Breast epithelium (tissue), 4 donors: ENCODE results near the gene PHETA2. TPM values are rescaled to one million over a fixed set of nuclear protein-coding genes. Genes with fewer than 3 reads are reported as not detected.

Experiments
- DNase-seq, 2 donors: peaks; one replicate each; pipeline ENCODE4 v3.0.0-alpha.2; 2019; ENCODE audit warnings: low spot score in 2 of 2
- H3K27ac ChIP-seq, 2 donors: fragments of 200-600 bp; sonication (generic) in 1 of 2; one replicate each; pipeline ENCODE4 v1.5.1; 2016 to 2019; ENCODE audit warnings: mild to moderate bottlenecking in 1 of 2
- H3K27me3 ChIP-seq, 2 donors: fragments of 200-600 bp; sonication (generic) in 1 of 2; one replicate each; pipeline versions ENCODE4 v1.5.1 to v1.6.0; 2017 to 2019; ENCODE audit warnings: control low read depth in 1 of 2, mild to moderate bottlenecking in 1 of 2
- H3K36me3 ChIP-seq: fragments of 200-600 bp; one replicate; pipeline ENCODE4 v1.5.1; 2019
- H3K4me1 ChIP-seq, 2 donors: fragments of 200-600 bp; sonication (generic); one replicate each; pipeline ENCODE4 v1.5.1; 2016 to 2019; ENCODE audit warnings: control low read depth in 1 of 2
- H3K4me3 ChIP-seq, 3 donors: fragments of 200-600 bp; sonication (generic); 1 replicate in 2 of 3; 2 replicates in 1 of 3; pipeline ENCODE4 v1.5.1; 2016 to 2019; ENCODE audit warnings: mild to moderate bottlenecking in 3 of 3, moderate library complexity in 2 of 3
- H3K9me3 ChIP-seq, 2 donors: fragments of 200-600 bp; sonication (generic) in 1 of 2; one replicate each; pipeline ENCODE4 v1.5.1; 2016 to 2019; ENCODE audit warnings: control low read depth in 1 of 2
- POLR2A ChIP-seq: fragments of 450-650 bp; IDR thresholded peaks from one replicate; pipeline ENCODE4 v1.6.1; 2016; ENCODE audit warnings: antibody characterized with exemption, mild to moderate bottlenecking, moderate library complexity
- POLR2AphosphoS5 ChIP-seq, 3 donors: sonication (generic); formaldehyde crosslinking; IDR thresholded peaks; one replicate each; pipeline ENCODE4 v1.6.1; 2017; ENCODE audit warnings: antibody characterized with exemption in 3 of 3
- intact Hi-C: fragments of 100-400 bp; cut with DNase I; formaldehyde crosslinking; loops from one replicate; pipeline ENCODE4 v1.15.1; 2023; ENCODE audit warnings: low total_unique reads
- total RNA-seq, 3 donors: library from RNA; depleted of rRNA; stranded (reverse); fragments of >200 nt; gene quantifications; one replicate each; pipeline ENCODE4 v1.1.0, GENCODE V29; 2016
- TF ChIP-seq, protein P1 (sequence below), 3 donors: fragments of 450-650 bp; IDR thresholded peaks; one replicate each; pipeline ENCODE4 v1.5.1; 2016 to 2017; ENCODE audit warnings: antibody characterized with exemption in 3 of 3, mild to moderate bottlenecking in 3 of 3, moderate library complexity in 3 of 3

The PHETA2 gene
- total RNA-seq, 3 donors from 2014 or later: 11.5 to 18.0 (median 11.6) TPM

DNA sequence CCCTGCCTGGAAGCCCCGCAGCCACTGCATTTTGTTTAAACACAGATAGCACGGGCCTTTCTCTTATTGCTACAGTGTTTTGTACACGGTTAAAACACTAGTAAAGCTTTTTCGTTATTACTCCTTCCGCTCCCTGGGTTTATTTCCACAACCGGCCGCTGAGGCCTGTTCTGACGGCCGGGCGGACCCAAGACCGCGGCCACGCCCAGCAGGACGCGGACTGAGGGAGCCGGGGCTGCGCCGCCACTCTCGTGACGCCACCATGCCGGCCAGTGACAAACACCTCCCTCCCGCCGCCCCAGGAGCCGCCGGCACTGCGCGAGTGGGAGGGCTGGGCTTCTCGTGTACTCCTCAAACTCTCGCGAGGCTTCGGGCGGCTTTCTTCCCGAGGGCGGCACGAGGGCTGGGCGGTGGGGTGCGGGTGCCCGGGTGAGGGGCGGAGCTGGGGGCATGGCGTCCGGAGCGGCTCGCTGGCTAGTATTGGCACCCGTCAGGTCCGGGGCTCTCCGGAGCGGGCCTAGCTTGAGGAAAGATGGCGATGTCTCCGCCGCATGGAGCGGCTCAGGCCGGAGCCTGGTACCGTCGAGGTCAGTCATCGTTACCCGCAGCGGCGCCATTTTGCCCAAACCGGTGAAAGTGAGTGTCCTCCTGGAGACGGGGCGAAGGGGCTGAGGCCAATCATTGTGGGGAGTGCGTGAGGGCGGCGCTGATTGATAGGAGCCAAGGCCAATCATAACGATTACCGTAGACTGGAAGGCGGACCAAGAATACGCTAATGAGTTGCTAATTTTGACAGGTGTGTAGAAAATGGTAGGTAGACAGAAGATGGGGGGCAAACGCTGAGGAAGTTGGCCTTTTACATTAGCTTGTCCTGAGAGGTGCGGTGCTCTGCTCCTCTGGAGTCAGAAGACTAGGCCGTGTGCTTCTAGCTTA, 5.5 kb downstream of the PHETA2 start, which contains the start of gene SMDT1:
TSS of gene SMDT1 (plus strand) at position 382 of the 933 bp plus-strand sequence. CDS start at position 451, 69 bp downstream.
- intact Hi-C loops: no loop called here
- peak within 1 kb of the TSS; percentile 57 to 73 (median 63) for H3K4me3 ChIP-seq
- H3K9me3 ChIP-seq: no peaks in the 10 kb centered on the region
- H3K36me3 ChIP-seq: no peaks in the 10 kb centered on the region
- H3K27me3 ChIP-seq: no peaks in the 10 kb centered on the region
- DNase-seq: peak; percentile 99 to 100
- TF ChIP-seq POLR2A (peak; percentile 71), POLR2AphosphoS5 (IDR thresholded peaks at IDR 0.05) (peak; percentile 91 to 94 (median 91))
- TF ChIP-seq, protein P1, sequence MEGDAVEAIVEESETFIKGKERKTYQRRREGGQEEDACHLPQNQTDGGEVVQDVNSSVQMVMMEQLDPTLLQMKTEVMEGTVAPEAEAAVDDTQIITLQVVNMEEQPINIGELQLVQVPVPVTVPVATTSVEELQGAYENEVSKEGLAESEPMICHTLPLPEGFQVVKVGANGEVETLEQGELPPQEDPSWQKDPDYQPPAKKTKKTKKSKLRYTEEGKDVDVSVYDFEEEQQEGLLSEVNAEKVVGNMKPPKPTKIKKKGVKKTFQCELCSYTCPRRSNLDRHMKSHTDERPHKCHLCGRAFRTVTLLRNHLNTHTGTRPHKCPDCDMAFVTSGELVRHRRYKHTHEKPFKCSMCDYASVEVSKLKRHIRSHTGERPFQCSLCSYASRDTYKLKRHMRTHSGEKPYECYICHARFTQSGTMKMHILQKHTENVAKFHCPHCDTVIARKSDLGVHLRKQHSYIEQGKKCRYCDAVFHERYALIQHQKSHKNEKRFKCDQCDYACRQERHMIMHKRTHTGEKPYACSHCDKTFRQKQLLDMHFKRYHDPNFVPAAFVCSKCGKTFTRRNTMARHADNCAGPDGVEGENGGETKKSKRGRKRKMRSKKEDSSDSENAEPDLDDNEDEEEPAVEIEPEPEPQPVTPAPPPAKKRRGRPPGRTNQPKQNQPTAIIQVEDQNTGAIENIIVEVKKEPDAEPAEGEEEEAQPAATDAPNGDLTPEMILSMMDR (IDR thresholded peaks at IDR 0.05): peak in 1 of 3 donors; percentile 24
- H3K27ac ChIP-seq: peak within 1 kb of the TSS; percentile 99 to 100
- H3K4me1 ChIP-seq: peaks cover 13 to 17% of the 10 kb centered on the region in 2 donors

DNA sequence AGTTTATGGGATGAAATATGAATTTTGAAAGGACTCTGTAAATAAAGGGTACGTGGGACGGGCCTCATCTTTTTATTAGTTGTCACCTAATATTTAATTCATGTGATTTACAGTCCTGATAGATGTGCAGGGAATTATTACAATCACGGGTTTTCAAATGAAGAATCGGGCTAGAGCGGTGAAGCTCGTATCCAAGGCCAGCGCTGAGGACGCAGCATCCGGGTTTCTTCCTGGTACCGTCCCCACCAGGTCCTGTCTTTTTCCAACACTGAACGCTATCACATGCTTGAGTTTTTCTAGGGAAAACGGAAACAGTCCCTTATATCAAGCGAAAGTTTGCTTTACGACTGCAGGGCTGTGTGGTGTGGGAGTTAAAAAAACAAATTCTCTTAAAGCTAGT, 6.2 kb downstream of the PHETA2 start:
- peak in 1 of 2 donors; percentile 32 for DNase-seq
- H3K27me3 ChIP-seq: no peaks in the 10 kb centered on the region
- H3K27ac ChIP-seq: peak overlapping the region; percentile 99 to 100
- H3K9me3 ChIP-seq: no peaks in the 10 kb centered on the region
- H3K36me3 ChIP-seq: no peaks in the 10 kb centered on the region
- intact Hi-C loops: no loop called here
- peaks cover 13 to 17% of the 10 kb centered on the region in 2 donors for H3K4me1 ChIP-seq
- TF ChIP-seq, protein P1 (IDR thresholded peaks at IDR 0.05): no peak
- TF ChIP-seq POLR2A: no peak
- no peak for TF ChIP-seq POLR2AphosphoS5 (IDR thresholded peaks at IDR 0.05)
- H3K4me3 ChIP-seq: peak overlapping the region; percentile 57 to 73 (median 63)

DNA sequence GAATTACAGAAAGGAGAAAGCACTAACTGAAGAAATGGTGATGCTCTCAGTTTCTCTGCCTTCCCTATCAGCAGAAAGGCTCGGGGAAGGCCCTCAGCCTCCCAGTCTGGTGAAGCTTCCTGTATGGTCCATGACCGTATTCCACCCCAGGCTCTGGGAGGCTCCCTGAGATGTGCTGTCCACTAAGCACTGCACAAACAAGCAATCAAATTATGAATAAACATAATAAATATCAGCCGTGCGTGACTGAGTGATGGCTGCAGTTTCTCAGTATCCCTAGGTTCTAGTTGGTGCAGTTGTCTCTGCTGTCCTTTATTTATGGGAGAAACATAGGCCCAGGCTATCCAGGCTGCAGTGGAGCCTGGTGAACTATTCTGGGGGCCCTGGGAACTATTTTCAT, 9.1 kb downstream of the PHETA2 start:
- Histone ChIP-seq H3K4me1 (peaks cover 12 to 13% of the 10 kb centered on the region in 2 donors), H3K4me3 (no peak overlapping the region), H3K27ac (no peak overlapping the region), H3K27me3 (no peaks in the 10 kb centered on the region), H3K9me3 (no peaks in the 10 kb centered on the region), H3K36me3 (no peaks in the 10 kb centered on the region)
- intact Hi-C loops: no loop called here
- TF ChIP-seq, protein P1 (IDR thresholded peaks at IDR 0.05): no peak
- no peak for TF ChIP-seq POLR2A
- TF ChIP-seq POLR2AphosphoS5 (IDR thresholded peaks at IDR 0.05): no peak
- no peak for DNase-seq

DNA sequence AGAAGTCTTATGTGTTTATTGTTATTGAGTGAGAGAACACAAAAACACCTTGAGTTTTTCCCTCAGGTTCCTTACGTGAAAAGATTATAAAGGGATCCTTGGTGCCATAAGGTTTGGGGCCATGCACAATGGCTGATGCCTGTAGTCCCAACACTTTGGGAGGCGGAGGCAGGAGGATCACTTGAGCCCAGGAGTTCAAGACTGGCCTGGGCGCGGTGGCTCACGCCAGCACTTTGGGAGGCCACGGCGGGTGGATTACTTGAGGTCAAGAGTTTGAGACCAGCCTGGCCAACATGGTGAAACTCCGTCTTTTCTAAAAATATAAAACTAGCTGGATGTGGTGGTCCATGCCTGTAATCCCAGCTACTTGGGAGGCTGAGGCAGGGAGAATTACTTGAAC, 10.8 kb downstream of the PHETA2 start:
- no peak overlapping the region for H3K4me3 ChIP-seq
- no peaks in the 10 kb centered on the region for H3K36me3 ChIP-seq
- no peak overlapping the region for H3K27ac ChIP-seq
- no peaks in the 10 kb centered on the region for H3K27me3 ChIP-seq
- no peaks in the 10 kb centered on the region for H3K9me3 ChIP-seq
- H3K4me1 ChIP-seq: peaks cover 3 to 5% of the 10 kb centered on the region in 2 donors
- TF ChIP-seq, protein P1 (IDR thresholded peaks at IDR 0.05): no peak
- TF ChIP-seq POLR2AphosphoS5 (IDR thresholded peaks at IDR 0.05) (no peak), POLR2A (no peak)
- intact Hi-C loops: no loop called here
- DNase-seq: no peak

DNA sequence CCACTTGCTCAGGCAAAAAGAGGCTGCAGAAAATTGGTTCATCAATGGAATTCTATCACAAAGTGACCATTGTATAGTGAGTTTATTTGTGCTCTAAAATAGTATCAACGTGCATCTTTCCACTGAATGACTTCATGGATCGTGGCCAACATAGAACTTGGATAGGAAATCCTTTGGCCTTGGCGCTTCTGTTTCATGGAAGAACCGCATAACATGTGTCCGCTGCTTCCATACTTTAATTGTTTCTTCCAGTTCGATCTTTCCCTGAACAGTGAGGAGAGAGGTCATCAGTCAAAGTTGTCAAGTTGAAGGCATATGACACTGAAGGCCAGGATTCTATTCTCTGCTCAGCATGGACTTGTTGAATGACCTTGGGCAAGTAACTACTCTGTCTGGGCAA, 12.0 kb downstream of the PHETA2 start:
- no peak for DNase-seq
- TF ChIP-seq, protein P1 (IDR thresholded peaks at IDR 0.05): no peak
- TF ChIP-seq POLR2A (no peak), POLR2AphosphoS5 (IDR thresholded peaks at IDR 0.05) (no peak)
- H3K9me3 ChIP-seq: no peaks in the 10 kb centered on the region
- no peak overlapping the region for H3K4me3 ChIP-seq
- H3K4me1 ChIP-seq: peaks cover 0 to 5% of the 10 kb centered on the region in 2 donors
- H3K36me3 ChIP-seq: no peaks in the 10 kb centered on the region
- no peaks in the 10 kb centered on the region for H3K27me3 ChIP-seq
- intact Hi-C loops: no loop called here
- H3K27ac ChIP-seq: no peak overlapping the region
